NCI-H510A (cell line): ENCODE measurements around the gene APBA2.

ENCODE experiments used
- DNase-seq: peaks from one replicate; lab custom pipeline; 2025; lab: John Stamatoyannopoulos, UW

Gene APBA2

DNA sequence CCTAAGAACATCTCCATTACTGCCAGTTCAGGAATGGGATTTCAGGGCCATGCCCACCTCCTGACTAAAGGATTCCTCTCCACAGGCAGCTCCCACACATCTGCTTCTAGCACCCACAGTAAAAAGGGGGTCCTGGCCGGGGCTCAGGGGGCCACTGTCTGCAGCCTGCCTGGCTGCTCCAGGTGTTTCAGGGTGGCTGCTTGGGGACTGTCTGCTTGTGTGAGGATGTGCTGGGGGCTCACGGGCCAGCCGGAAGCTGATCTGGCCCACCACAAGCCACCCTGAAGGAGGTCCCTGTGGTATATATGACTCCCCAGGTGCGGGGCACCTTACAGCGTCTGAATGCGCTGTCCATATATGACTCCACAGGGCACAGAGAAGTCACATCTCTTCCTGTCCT lies 248.5 kb downstream of the APBA2 start:
- no peak for DNase-seq

DNA sequence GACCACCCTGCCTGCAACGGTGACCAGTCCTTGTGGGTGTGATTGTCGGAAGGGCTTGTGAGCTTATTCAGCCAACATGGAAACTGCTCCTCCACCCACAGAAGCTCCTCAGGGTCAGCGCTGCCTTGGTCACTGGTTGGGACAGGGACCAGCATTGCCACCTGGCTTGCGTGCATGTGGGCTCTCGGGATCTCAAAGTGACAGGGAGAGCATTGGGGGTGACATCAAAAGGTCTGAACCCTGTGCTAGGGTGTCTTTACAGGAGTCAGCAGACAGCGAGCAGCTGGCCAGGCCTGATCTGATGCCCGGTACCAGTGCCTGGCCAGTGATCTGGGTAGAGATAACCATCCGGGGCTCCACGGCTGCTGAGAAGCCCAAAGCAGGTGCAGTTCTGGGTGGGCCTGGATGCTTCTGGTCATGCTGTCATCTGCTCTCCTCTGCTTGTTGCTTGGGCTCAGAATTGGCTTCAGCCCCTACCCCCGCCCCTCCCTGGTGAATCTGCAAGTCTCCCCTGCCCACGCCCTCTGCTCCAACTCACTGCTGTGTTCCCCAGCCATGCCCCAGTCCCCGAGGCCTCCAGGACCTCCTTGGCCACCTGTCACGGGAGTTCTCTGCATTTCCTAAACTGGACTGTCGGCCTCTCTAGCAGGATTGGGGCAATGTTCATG lies 249.0 kb downstream of the APBA2 start:
- no peak for DNase-seq

- no peak for DNase-seq
Measured at GRCh38 chr15:29135309-29135657, 249.5 kb downstream of the APBA2 start.

DNA sequence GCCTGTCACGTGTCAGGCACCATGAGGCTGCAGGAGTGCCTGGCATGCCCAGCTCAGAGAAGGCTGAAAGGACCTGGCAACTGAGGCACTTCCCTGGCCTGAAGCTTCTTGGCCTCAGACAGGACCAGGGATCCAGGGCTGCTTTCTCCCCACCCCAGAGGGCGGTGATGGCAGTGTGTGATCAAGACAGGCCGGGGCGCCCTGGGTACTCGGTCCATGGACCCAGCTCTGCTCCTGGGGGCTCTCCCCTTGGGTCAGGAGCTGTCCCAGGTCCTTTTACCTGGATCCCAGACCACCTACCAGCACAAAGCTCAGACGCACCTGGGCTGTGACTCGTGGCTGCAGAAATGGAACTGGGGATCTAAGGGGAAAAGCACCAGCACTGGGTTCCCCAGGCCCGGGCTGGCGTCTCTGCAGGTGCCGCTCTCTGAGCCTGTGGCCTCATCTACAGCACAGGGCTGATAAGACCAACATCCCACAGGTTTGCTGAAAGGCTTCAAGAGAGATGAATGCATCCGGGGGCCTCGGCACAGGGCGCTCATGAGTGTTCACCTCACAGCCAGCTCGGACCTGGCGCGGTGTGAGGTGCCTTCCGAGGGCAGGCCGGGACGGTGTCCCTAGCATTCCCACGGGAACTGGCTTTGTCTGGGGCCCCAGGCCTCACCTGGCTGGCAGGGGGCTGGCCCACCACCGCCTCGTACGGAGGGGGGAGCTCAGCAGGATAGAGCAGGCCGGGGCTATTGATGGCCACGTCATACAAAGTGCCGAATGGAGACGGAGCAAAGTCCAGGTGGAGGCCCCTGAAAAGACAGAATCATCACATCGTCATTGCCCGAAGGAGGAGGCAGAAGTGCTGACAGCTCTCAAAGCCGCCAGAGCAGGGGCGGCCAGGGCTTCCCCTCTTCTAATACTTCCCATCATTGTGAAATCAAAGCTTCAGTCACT lies 250.2 kb downstream of the APBA2 start:
- DNase-seq: no peak

DNA sequence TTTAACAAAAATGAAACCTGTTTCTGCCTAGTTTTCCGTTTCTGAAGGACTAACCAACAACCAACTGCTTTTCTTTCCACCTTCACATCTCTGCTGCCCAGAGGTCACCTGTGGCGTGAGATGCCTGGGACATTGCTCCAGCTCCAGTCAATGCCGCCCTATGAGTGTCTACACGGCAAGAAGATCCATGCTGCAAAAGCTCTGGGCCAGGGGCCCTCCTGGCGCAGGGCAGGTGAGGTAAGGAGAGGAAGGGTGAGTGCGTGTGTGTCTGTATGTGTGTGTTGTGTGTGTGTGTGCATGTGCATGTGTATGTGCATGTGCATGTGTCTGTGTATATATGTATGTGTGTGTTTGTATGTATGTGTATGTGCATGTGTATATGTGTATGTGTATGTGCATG lies 252.5 kb downstream of the APBA2 start:
- DNase-seq: no peak

DNA sequence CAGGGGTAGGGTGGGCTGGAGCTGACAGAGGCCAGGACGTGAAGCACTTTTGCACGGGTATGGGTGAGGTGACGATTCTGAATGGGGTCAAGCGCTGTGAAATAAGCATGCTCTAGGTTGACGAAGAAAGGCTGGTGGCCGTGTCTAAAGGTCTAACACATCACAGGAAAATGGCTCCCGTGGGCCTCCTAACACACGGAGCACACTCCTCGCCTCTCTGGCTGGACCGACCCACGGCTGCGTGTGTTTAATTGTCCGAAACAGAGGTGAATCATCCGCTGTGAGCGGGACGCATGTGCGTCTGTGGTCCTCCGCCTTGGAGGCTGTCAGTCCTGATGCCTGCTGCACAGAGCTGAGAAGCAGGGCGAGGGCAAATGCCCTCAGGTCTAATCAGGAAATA lies 253.3 kb downstream of the APBA2 start:
- DNase-seq: no peak

- DNase-seq: no peak
Measured at GRCh38 chr15:29139540-29140459, 254.0 kb downstream of the APBA2 start.

DNA sequence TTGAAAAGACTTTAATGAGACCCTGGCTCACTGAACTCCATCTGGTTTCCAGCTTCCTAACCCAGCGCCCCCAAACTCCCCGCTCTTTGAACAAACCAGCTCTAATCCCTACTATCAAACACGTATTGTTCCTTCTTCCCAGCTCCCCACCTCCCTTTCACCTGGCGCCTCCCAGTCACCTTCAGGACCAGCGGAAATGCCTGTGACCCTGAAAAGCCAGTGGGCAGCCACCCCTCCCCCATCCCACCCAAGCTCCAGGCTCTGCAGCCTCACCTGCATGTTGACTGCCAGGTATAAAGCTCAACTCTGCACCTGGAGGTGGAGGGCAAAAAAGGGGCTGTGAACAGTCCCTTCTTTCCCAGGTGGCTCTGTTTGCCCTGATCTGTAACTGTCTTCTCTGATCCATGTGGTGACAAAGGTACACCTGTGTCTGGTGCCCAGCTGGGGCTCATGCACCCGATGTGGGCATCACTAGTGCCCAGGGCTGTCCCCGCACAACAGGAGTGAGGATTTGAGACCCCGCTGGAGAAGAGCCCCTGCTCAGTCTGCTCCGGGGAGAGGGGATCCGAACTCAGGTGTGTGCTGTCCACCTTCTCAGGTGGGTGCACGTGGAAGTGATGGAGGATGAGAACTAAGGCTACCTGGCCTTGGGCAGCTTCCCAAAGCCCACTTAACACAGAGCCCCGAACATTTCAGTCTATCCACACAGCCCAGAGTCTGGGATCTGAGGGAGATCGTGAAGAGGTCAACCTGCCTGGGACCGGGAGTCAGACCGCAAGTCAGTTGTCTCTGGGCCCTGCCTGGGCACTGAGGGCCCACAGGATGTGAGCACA lies 254.9 kb downstream of the APBA2 start:
- DNase-seq: no peak

GRCh38 chr15:29141308-29142128 lies 255.7 kb downstream of the APBA2 start:
- no peak for DNase-seq

DNA sequence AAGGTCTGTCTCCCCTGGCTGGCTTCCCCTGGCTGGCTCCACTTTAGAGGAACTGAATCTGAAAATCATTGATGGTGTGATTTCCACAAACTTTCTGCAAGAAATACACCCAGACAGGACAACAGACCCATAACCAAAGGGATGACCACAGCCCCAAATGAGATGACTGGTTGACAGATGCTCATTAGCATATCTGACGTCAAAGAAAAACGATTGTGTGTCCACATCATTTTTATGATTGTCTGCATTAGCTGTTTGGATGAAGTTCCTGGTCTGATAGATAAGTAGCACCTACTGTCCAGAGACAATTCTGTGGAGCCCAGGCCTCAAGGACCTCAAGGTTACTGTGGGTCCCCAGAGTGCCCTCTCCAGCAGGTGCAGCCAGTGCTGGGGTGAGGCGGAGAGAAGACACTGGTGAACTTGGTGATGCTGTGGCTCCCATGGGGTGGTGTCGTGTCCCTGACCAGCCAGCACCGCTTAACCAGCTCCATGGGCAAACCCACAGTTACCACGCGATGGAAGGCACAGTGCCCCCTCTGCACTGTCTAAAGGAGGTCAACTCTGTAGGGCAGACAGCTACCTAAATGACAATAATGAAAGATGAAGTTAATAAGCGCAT lies 256.5 kb downstream of the APBA2 start:
- no peak for DNase-seq

- no peak for DNase-seq
Measured at GRCh38 chr15:29143293-29143692, 257.5 kb downstream of the APBA2 start.

DNA sequence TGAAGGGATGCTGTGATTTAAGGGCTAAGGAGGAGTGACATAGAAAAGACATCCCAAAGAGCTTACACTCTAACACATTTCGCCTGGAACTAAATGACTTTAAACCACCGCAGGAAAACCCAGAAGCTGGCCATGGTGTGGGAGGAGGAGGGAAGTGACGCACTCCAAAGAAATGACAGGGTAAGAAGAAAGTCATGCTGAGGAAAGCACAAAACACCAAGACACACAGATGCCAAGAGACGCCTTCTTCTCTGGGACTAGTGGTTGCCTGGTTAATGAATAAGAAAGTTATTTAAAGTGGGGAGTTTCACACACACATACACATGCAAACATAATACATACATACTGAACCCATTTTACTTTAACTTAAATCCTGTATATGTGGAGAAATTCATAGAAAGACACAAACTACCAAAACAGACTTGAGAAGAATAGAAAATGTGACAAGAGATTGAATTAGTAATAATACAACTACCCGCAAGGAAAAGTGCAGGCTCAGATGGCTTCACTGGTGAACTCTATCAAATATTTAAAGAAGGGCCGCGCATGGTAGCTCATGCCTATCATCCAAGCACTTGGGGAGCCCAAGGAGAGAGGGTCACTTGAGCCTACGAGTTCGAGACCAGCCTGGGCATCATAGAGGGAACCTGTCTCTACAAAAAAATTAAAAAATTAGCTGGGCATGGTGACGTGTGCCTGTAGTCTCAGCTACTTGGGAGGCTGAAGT lies 258.3 kb downstream of the APBA2 start:
- DNase-seq: no peak

GRCh38 chr15:29149738-29150075 lies 263.9 kb downstream of the APBA2 start:
- DNase-seq: no peak

DNA sequence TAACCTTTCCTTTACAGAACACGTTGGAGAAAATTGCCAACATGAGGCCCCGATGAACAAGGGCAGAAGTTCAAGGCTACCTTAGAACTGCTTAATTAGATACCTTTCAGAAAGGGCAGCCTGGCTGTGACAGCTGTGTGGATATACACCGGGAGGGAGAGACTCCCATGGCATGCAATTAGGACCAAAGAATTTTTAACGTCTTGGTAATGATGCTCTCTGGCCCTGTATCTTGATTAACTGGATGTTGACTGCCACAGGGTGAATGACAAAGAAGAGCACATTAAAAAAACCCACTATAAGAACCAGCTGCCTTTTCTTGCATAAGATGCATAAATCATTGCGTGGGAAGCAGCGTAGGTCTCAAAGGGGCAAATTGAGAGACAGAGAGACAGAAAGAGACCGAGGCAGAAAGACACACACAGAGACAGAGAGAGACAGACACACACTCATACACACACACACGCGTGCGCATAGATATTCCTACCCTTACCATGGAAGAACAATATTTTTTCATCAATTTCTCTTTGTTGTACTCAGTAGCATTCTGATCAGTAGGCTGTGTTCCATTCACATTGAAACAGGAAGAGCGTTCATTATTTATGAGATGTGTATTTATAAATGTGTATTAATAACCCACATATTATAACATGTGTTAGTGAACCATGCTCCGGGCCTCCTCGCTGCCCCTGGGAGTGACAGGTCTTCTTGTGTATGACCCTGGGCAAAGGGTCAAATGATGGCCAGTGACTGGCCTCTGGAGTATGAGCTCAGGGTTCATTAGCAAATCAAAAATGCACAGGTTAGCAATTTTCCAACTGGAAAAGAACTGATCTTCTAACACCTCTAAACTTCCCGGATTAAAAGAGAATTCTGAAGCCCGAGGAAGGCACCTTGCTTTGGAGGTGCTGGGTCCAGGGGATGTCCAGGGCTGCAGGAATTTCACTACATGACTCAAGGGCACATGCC lies 265.0 kb downstream of the APBA2 start:
- DNase-seq: no peak

- DNase-seq: no peak
Measured at GRCh38 chr15:29151484-29151857, 265.7 kb downstream of the APBA2 start.

DNA sequence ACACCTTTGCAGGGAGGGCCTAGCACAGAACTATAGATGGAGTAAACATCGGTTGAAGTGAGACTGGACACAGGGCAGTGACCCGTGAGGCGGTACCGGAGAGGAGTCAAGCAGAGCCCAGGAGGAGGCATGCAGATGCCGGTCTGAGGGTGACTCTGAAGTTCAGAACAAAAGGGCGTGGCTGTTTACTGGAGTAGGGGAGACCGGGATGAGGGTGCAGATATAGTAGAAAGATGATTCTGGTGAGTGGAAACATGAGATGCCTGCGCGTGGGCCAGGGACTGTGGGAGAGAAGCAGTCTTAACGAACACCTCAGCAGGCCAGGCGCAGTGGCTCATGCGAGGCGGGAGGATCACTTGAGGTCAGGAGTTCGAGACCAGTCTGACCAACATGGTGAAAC lies 270.7 kb downstream of the APBA2 start:
- DNase-seq: no peak

DNA sequence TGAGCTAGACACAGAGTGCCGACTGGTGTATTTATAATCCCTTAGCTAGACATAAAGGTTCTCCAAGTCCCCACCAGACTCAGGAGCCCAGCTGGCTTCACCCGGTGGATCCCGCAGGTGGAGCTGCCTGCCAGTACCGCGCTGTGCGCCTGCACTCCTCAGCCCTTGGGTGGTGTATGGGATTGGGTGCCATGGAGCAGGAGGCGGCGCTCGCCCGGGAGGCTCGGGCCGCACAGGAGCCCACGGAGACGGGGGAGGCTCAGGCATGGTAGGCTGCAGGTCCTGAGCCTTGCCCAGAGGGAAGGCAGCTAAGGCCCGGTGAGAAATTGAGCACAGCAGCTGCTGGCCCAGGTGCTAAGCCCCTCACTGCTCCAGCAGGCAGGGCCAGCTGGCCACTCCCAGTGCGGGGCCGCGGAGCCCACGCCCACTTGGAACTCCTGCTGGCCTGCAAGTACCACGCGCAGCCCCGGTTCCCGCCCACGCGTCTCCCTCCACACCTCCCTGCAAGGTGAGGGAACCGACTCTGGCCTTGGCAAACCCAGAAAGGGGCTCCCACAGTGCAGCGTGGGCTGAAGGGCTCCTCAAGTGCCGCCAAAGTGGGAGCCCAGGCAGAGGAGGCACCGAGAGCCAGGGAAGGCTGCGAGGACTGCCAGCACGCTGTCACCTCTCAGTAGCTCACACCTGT lies 274.1 kb downstream of the APBA2 start:
- DNase-seq: no peak

GRCh38 chr15:29162411-29162810 lies 276.6 kb downstream of the APBA2 start:
- DNase-seq: no peak
